HepG2 (cell line): ENCODE data around the gene HDAC4. TPM values are rescaled to one million over a fixed set of nuclear protein-coding genes. Genes with fewer than 3 reads are reported as not detected.

Experiments used
- ARID3A ChIP-seq: IDR thresholded peaks from 2 replicates; pipeline ENCODE4 v1.6.1; 2012; ENCODE audit warnings: low read depth, low read length, improper control_type of control experiment
- ATF2 ChIP-seq: sonication (generic); formaldehyde crosslinking; IDR thresholded peaks from 2 replicates; pipeline ENCODE4 v1.4.0; 2020; ENCODE audit warnings: missing genetic modification reagents
- CEBPG ChIP-seq: IDR thresholded peaks from 2 replicates; pipeline ENCODE4 v1.6.1; 2016
- CREB3 ChIP-seq: sonication (generic); formaldehyde crosslinking; IDR thresholded peaks from 2 replicates; pipeline ENCODE4 v1.5.0; 2020; ENCODE audit warnings: missing genetic modification reagents
- ELF3 ChIP-seq: IDR thresholded peaks from 2 replicates; pipeline ENCODE4 v1.6.1; 2016; ENCODE audit warnings: missing genetic modification reagents, missing compliant biosample characterization
- ETS1 ChIP-seq: sonication (generic); formaldehyde crosslinking; IDR thresholded peaks from 2 replicates; pipeline ENCODE4 v1.4.0; 2020; ENCODE audit warnings: missing genetic modification reagents
- EZH2 ChIP-seq: conservative IDR thresholded peaks from 2 replicates; pipeline ENCODE4 v1.6.1; 2012; ENCODE audit warnings: mild to moderate bottlenecking, low read depth, low read length, moderate library complexity
- HOXD1 ChIP-seq: sonication (generic); formaldehyde crosslinking; IDR thresholded peaks from 2 replicates; pipeline ENCODE4 v1.5.0; 2020; ENCODE audit warnings: missing genetic modification reagents
- MAZ ChIP-seq, 2 experiments: sonication (generic) in 1 of 2; formaldehyde crosslinking in 1 of 2; IDR thresholded peaks; 2 replicates each; pipeline versions ENCODE4 v1.5.0 to v1.6.1; 2012 to 2020; ENCODE audit warnings: low read depth in 2 of 2, mild to moderate bottlenecking in 2 of 2, borderline replicate concordance in 1 of 2, improper control_type of control experiment in 1 of 2, low read length in 1 of 2, missing genetic modification reagents in 1 of 2, moderate library complexity in 1 of 2
- MTERF4 ChIP-seq: sonication (generic); formaldehyde crosslinking; IDR thresholded peaks from 2 replicates; pipeline ENCODE4 v1.8.0; 2023; ENCODE audit warnings: mild to moderate bottlenecking, missing genetic modification reagents
- NCOA5 ChIP-seq: sonication (generic); formaldehyde crosslinking; IDR thresholded peaks from 2 replicates; pipeline ENCODE4 v1.4.0; 2020; ENCODE audit warnings: missing genetic modification reagents
- NFE2L2 ChIP-seq: fragments of 150-350 bp; IDR thresholded peaks from 2 replicates; pipeline ENCODE4 v1.6.1; 2014; ENCODE audit warnings: low read length
- PITX1 ChIP-seq: sonication (generic); formaldehyde crosslinking; IDR thresholded peaks from 2 replicates; pipeline ENCODE4 v1.5.1; 2020; ENCODE audit warnings: mild to moderate bottlenecking, missing genetic modification reagents
- RNF2 ChIP-seq: fragments of 450-650 bp; conservative IDR thresholded peaks from 2 replicates; pipeline ENCODE4 v1.6.1; 2016; ENCODE audit warnings: low read depth
- TBP ChIP-seq: sonication (generic); formaldehyde crosslinking; IDR thresholded peaks from 2 replicates; pipeline ENCODE4 v1.5.0; 2020; ENCODE audit warnings: missing genetic modification reagents
- ZFP36 ChIP-seq: fragments of 150-350 bp; IDR thresholded peaks from 2 replicates; pipeline ENCODE4 v1.6.1; 2018; ENCODE audit warnings: borderline replicate concordance, low read length, low read depth; ENCODE audit not compliant: partially characterized antibody
- ZFP62 ChIP-seq: sonication (generic); formaldehyde crosslinking; IDR thresholded peaks from 2 replicates; pipeline ENCODE4 v1.4.0; 2020; ENCODE audit warnings: missing genetic modification reagents
- ZFX ChIP-seq: sonication (generic); formaldehyde crosslinking; IDR thresholded peaks from 2 replicates; pipeline ENCODE4 v1.4.0; 2020; ENCODE audit warnings: mild to moderate bottlenecking, low read depth, missing genetic modification reagents, moderate library complexity
- ZNF101 ChIP-seq: sonication (generic); formaldehyde crosslinking; IDR thresholded peaks from 2 replicates; pipeline ENCODE4 v1.4.0; 2020; ENCODE audit warnings: mild to moderate bottlenecking, low read depth, missing genetic modification reagents, borderline replicate concordance
- ZNF446 ChIP-seq: sonication (generic); formaldehyde crosslinking; IDR thresholded peaks from 2 replicates; pipeline ENCODE4 v1.5.0; 2020; ENCODE audit warnings: mild to moderate bottlenecking, missing genetic modification reagents
- ZNF577 ChIP-seq: sonication (generic); formaldehyde crosslinking; IDR thresholded peaks from 2 replicates; pipeline ENCODE4 v1.4.0; 2020; ENCODE audit warnings: mild to moderate bottlenecking, low read depth, missing genetic modification reagents, borderline replicate concordance
- ZNF652 ChIP-seq: IDR thresholded peaks from 2 replicates; pipeline ENCODE4 v1.6.1; 2016; ENCODE audit warnings: low read depth, borderline replicate concordance
- ZNF777 ChIP-seq: sonication (generic); formaldehyde crosslinking; IDR thresholded peaks from 2 replicates; pipeline ENCODE4 v1.4.0; 2020; ENCODE audit warnings: missing genetic modification reagents
- ZNF788 ChIP-seq: sonication (generic); formaldehyde crosslinking; IDR thresholded peaks from 2 replicates; pipeline ENCODE4 v1.5.0; 2020; ENCODE audit warnings: mild to moderate bottlenecking, missing genetic modification reagents, borderline replicate concordance
- ZSCAN12 ChIP-seq: sonication (generic); formaldehyde crosslinking; IDR thresholded peaks from 2 replicates; pipeline ENCODE4 v1.9.0; 2021; ENCODE audit warnings: mild to moderate bottlenecking, missing genetic modification reagents
- polyA plus RNA-seq, 8 experiments: library from polyadenylated mRNA; depleted of rRNA in 3 of 8; stranded (reverse) in 7 of 8; unstranded in 1 of 8; fragments of >200 nt; fragmentation: Illumina TruSeq in 4 of 8; extraction: Trizol in 4 of 8; gene quantifications; 2 replicates each; pipeline versions ENCODE4 v1.2.1 to v1.2.3, GENCODE V29; 2011 to 2016; ENCODE audit warnings: low read depth in 4 of 8, missing spikeins in 1 of 8, mixed read lengths in 1 of 8; ENCODE audit not compliant: insufficient read depth in 1 of 8
- total RNA-seq, 5 experiments: library from RNA; depleted of rRNA; stranded (reverse); fragments of >200 nt; fragmentation: Illumina TruSeq; extraction: Trizol; gene quantifications; 2 replicates each; pipeline ENCODE4 v1.2.3, GENCODE V29; 2016; ENCODE audit warnings: low read depth in 1 of 5

Gene HDAC4
- total and polyA plus RNA-seq, 2 of the 13 experiments (the other 11 are each of a cell fraction or from before 2014, with no cell fraction given): 10.1 to 11.5 TPM

- no peak for TF ChIP-seq CREB3 (CRISPR knock-in tag)
- TF ChIP-seq ZSCAN12 (CRISPR knock-in tag): no peak
- TF ChIP-seq ZNF446 (CRISPR knock-in tag): peak; percentile 52; the same call in 1 of the 2 replicates
- no peak for TF ChIP-seq ATF2 (CRISPR knock-in tag)
- TF ChIP-seq RNF2: no peak
- TF ChIP-seq ZNF101 (CRISPR knock-in tag): no peak
- TF ChIP-seq ZFX (CRISPR knock-in tag): peak; percentile 23; the same call in 1 of the 2 replicates
- no peak for TF ChIP-seq ZNF652 (CRISPR knock-in tag)
- no peak for TF ChIP-seq EZH2
- TF ChIP-seq ZNF577 (CRISPR knock-in tag): no peak
- TF ChIP-seq ETS1: no peak
- TF ChIP-seq ELF3 (CRISPR knock-in tag): no peak
- no peak for TF ChIP-seq TBP (CRISPR knock-in tag)
- TF ChIP-seq ZFP36: no peak
- TF ChIP-seq NFE2L2: no peak
- no peak for TF ChIP-seq PITX1 (CRISPR knock-in tag)
- TF ChIP-seq ZFP62 (CRISPR knock-in tag): no peak
- peak; percentile 30; the same call in 1 of the 2 replicates for TF ChIP-seq MTERF4 (CRISPR knock-in tag)
- no peak for TF ChIP-seq ZNF788 (CRISPR knock-in tag)
- TF ChIP-seq MAZ (IDR thresholded peaks at IDR 0.05; ENCODE audit: borderline replicate concordance, low read depth, low read length): no peak
- TF ChIP-seq MAZ (CRISPR knock-in tag; IDR thresholded peaks at IDR 0.05; ENCODE audit: low read depth): no peak
- TF ChIP-seq CEBPG: no peak
- TF ChIP-seq ZNF777 (CRISPR knock-in tag): no peak
- no peak for TF ChIP-seq NCOA5 (CRISPR knock-in tag)
- no peak for TF ChIP-seq HOXD1 (CRISPR knock-in tag)
- no peak for TF ChIP-seq ARID3A
Measured at GRCh38 chr2:239297142-239298004, 103.4 kb downstream of the HDAC4 start (continued).
